Measurements from ENCODE around the gene RLBP1.

RLBP1 gene

DNA sequence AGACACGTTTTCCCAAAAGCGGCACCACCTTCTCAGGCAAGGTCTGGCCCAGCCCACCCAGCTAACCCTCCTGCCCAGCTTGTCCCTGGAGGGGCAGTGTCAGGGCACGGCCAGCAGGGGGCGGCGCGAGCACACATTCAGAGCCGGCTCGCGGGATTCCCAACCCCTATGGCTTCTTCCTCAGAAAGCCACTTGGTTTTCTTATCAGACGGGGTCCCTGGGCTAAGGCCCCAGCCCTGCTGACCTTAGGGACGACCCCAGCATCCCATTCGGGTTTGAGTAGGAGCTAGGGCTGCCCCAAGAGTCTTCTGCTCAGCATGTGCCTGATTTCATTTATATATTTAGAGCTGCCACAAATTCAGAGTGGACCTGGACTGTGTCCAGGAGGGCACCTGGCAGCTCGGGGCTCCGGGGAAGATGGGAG, 14.5 kb downstream of the RLBP1 start:
- peak; percentile 80 for DNase-seq (ENCODE audit: low spot score)

DNA sequence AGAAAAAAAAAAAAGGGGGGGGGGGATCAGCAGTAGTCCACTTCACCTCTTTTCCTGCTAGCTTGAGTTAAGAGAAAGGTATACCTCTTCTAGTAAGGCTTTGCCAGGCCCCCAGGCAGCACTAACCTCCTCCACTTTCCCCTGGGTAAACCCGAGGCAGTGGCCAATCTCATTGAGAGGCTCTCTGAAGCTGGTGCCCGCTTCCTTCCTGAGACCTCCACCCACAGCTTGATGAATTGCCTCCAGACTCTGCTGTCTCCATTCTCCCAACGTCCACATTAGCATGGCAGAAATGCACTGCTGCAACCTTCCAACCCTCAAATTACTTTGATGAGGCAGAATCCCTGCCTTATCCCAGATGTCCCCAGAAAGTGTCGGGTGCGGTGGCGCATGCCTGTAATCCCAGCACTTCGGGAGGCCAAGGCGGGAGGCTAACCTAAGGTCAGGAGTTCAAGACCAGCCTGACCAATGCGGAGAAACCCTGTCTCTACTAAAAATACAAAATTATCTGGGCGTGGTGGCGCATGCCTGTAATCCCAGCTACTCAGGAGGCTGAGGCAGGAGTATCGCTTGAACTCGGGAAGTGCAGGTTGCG, 15.3 kb downstream of the RLBP1 start:
- DNase-seq (ENCODE audit: low spot score), result no peak

DNA sequence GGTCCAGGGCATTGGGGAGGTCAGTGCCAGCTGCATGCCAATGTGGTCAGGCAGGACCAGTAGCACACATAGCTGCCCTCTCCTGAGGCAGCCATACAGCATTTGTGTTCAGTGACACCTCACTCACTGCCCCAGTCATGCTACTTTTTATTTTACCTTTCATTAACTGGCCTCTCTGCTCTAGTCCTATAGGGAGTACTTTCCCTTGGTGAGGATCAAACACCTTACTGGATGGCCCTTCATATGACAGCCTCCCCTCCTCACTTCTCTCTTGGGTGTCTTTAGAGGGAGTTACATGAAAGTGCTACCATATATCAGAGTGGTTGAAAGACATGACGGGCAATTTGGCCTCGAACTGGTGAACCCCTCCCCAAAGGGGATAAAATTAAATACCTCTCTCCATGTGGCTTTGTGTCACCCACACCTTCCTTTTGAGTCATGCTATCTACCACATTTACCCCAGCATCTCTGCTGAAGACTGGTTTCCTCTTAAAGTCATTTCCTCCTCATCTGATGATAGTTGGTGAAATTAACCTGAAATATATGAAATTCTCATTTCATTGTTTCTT, 17.6 kb downstream of the RLBP1 start:
- no peak for DNase-seq (ENCODE audit: low spot score)

DNA sequence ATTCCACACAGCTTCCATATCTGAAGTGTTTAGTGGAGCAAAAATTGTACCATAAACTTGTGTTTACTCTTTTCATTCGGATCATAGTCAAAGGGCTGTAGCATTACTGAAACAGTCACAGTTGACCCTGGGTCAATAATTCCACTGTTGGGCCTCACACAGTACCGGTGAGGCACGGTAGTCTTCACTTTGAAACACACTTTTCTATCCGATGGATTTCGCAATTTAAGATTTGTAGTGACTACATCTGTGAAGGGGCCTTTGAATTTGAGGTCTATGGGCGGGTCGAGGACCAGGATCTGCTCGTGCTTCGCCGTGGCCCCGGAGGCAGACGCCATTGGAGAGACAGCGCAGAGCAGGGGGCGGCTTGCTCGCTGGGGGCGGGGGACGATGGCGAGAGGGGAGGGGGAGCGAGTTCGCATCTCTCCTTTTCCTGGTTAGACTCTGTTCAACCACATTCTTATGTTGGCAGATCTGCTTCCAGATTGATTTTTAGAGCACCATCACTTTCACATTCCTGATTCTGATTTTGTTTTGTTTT, 19.8 kb downstream of the RLBP1 start:
- no peak for DNase-seq (ENCODE audit: low spot score)

DNA sequence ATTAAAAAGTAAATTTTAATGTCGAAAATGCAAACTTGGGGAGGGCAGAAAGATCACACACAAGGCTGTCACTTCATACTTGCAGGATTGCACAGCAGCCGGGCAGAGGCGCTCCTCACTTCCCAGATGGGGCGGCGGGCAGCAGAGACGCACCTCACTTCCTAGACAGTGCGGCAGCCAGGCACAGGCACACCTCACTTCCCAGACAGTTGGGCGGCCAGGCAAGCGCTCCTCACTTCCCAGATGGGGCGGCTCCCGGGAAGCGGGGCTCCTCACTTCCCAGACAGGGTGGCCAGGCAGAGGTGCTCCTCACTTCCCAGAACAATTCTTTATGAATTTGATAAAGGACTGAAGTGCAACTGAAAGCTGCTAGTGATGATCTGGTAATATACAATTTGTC, 21.2 kb downstream of the RLBP1 start:
- no peak for DNase-seq (ENCODE audit: low spot score)

DNA sequence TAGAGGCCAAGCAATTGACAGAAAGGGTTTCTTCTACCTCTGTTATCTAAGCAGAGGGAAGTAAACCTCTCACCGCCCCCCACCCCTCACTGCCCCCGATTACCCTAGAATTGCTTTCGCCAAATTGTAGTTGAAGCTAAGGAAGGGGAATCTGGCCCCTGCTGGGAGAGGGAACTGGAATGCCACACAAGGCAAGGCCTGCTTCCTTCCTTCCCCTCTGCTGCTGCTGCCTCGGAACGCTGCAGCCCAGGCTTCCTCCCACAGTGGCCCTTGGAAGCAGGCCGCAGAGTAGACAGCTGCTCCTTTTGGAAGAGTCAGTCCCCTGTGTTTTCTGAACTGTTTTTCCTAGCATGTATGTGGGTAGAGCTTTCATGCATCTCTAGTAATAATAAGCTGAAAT, 21.6 kb downstream of the RLBP1 start:
- DNase-seq (ENCODE audit: low spot score), result no peak

DNA sequence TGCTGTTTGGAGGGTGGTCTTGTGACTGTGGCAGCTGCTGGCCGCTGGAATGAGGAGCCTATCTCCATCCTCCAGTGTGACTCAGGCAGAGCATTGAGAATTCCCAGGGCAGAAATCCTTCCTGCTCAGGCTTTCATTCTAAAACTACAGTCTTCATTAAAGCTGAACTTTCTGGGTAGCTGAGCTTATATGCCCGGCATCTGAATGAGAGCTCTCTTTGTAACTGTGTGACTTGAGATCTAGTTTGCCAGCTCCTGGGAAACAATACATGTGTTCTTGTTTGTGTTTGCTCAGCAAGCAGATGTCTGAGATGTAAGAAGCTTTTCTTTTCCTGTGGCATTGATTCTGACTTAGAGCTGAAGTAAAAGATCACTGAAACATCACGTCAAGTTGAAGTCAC, 22.4 kb downstream of the RLBP1 start:
- DNase-seq (ENCODE audit: low spot score), result no peak

DNA sequence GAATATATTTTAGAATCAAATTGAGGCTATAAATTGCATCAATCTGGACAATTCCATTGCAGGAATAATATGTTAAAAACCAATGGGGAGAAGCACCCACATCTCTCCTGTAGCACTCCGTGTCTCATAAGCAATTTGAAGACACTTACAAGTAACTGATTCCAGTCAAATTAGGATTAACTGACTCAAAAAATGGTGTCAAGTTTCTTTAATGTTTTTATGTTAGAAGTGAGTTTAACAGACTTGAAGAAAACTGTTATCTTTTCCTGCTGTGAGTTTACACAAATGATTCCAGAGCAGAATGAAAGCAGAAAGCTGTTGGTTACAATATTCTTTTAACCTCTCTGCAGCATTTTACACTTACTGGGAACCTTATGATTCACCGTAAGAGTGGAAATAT, 23.2 kb downstream of the RLBP1 start:
- DNase-seq (ENCODE audit: low spot score), result no peak

DNA sequence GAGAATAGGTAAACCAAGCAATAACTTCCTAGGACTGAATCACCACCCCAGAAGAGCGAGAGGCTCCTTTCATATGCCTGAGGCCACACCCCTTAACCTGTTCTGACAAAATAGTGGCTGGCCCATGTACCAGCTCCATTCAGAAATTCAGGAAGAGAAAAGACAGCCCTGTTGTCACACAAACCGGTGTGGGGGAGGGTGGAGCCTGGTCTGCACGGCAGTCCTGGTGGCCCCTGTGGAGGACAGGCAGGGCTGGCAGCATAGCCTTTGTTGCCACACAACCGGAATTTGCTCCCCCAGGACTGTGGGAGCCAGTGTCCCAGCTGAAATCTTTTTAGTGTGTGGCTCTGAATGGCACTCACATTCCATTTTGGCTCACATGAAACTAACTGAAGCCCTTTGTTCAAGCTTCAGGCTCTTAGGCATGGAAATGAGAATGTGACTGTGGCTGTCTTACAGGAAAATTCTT, 23.8 kb downstream of the RLBP1 start:
- DNase-seq (ENCODE audit: low spot score), result no peak

DNA sequence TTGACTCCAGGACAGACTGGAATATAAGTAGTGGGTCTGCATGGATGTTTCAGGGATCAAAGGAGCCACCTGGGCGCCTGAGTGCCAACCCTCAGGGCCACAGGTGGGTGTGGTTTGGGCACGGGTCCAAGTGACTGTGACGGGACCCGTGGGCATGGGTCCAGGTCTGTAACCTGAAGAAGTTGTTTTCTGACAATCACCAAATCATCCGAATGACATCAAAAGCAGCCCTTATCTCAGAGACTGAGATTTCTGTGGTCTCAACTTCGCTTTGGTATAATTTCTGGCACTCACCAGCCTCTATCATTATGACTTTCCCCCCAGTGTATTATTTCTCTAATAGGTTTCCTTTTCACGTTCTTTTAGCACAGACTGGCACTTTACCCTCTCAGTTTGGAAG, 24.4 kb downstream of the RLBP1 start:
- DNase-seq (ENCODE audit: low spot score), result no peak

DNA sequence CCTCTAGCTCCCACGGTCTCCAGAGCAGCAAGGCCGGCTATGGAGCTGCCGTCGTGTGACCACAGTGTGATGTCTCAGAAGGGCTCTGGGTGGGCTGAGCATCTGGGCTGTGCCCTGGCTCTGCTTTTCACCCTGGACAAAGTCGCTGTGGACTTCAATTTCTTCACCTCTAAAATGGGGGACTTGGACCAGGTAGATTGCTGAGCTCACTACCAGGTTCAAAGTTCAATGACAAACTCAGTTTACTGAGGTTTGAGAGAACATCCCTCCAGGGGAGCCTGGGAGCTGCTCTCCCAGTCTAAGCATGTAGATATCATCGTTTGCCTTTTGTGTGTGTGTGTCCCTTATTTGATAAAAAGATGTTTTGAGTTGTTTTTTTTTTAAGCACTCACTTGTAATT, 25.1 kb downstream of the RLBP1 start:
- DNase-seq (ENCODE audit: low spot score), result no peak

DNA sequence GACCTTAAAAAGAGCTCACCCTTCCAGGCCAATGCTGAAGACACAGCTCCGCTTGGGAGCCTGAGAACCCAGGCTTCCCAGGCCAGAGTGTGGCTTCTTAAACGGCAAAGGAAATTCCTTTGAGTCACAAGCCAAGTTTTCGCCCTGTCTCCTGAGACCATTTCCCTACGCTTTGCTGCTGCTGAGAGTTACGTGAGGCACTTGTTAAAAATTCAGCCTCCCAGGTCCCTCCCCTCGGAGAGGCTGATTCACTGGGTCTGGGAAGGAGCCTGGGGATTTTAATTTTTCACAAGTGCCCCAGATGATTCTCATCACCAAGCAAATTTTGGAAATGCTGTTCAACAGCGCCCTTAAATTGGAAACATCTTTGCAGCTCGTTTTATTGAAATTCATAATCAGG, 25.5 kb downstream of the RLBP1 start:
- DNase-seq (ENCODE audit: low spot score), result no peak

DNA sequence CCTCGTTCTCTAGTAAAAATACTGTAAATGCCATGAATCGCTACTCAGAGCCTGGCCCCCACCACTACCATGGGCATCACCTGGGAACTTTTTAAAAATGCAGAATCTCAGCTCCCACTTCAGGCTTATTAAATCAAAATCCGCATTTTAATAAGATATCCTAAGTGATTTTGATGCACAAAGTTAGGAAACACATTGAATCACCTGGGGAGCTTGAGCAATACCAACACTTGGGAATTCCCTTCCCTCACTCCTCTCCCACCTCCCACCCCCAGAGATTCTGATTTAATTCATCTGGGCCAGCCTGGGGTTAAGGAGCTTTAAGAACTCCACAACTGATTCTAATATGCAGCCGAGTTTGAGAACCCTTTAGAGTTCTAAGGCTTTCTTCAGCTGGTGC, 26.8 kb downstream of the RLBP1 start:
- no peak for DNase-seq (ENCODE audit: low spot score)

DNA sequence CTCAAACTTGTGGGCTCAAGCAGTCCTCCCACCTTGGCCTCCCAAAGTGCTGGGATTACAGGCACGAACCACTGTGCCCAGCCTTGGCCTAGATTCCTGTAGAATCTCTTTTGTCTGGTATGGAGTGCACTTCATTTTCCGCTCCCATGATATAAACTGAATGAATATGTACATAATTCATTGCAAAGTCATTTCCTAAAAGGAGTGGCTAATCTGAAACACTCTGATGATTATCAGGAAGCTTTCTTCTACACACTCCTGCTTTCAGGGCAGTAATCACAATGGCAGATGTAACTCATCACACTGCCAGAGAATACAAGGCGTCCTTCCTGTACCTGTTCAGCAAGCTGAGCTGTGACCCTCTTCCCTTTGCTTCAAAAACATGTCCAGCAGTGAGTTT, 28.6 kb downstream of the RLBP1 start:
- no peak for DNase-seq (ENCODE audit: low spot score)

DNA sequence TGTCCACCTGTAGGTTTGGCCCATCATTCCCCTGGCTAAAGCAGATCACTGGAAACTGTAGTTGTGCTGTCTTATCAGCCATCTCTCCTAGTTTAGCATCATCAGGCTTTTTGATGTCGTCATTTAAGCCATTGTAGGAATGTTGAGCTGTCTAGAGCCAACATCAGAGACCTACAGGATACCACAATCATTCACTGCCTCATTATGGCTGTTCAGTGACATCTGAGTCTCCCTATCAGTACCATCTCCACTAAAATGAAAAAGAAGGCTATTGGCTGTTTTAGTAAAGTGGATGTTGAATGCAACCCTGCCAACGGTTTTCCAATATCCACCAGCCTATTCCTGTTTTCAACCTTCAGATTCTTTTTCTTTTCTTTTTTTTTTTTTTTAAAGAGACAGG, 29.2 kb downstream of the RLBP1 start:
- no peak for DNase-seq (ENCODE audit: low spot score)

DNA sequence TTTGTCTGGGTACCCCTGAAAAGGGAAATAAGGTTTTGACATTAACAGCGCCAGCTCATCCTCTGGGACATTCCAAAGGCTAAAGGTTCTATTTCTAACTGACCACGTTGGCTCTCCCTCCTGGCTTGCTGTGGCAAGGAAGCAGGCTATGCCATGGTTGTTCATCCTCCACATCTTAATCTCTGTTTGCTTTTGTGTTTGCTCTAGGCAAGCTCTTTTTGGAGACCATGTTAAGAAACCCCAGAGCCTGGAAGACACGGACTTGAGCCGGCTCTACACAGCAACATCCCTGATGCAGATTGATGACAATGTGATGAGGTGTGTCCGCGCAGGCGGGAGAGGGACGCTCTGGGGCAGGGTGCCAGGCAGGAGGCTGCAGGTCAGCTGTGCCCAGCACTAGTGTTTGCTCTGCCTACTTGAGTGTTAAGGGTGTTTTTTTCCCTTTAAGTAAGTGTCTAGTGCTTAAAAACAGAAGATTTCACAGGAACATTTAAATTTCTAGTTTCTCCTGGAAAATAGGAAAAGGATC, 33.3 kb downstream of the RLBP1 start:
- no peak for DNase-seq (ENCODE audit: low spot score)

DNA sequence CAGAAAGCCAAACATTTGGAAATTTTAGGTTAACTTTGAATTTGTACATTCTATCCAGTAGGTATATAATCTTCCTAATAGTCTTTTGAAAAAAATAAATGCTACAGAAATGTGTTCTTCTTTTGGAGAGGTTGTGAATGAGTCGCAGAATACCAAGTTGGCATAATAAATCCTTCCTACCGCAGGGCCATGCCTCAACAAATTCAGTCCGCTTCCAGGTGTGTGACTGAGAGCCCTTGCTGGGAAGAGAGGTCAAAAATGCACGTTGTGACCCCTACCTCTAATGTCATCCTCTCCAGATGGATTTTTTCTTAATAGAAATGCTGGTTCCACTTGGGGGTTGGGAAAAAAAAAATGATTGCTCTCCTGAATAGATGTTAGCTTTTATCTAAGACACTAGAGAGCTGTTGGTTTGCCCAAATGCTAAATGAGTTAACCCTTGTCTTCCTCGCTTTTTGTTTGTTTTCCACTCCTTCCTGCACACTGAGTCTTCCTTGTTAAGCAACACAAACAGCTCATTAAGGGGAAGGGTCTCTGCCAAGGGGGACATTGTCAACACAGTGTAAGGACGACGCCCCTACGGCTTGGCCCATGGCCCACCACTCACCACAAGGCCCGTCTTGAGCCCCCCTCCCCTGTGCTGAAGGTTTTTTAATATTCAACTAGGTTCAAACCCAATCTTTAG, 33.9 kb downstream of the RLBP1 start:
- DNase-seq (ENCODE audit: low spot score), result no peak

DNA sequence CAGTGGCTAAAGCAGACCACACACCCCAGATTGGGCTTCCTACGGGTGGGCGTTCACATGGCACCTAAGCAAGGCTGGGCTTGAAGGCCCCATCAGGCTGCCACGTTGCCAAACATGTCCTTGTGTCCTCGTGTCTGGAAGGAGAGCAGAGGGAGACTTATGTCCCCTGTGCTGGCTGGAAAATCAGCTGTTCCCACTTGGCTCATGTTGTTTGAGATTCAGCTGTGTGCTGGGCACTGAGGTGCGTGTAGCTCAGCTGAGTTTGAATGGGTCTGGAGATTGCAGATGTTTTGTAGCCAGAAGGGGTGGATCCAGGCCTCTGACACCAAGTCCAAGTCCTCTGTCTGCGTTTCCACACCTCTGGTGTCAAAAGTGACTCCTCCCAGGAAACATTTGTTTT, 34.6 kb downstream of the RLBP1 start:
- DNase-seq (ENCODE audit: low spot score), result no peak

DNA sequence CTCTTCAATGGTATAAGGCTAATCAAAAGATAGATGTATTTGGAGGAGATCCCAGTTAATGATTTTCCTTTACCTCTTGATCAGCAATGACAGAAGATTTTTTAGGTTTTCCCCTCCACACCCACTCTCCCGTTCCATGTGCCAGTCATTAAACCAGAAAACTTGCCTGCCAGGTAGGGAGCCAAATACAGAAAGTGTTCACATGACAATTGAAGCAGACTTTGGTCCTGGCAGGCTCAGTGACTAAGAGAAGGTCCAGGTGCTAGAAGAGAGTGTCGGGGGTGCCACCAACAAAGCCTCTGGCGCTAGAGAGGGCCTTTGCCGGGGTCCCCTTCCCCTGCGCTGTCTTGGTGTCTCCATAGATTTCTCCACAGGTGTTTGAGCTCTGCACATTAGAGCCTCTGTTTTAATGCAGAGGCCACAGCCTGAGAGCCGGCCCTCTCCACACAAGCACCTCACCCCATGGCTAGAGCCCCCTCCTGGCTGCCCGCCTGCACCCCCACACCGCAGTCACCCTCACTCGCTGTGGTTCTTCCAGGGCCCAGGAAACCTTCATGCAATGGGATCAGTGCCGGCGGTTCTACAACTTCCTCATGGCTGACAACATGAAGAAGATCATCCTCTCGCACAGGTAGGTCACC, 36.4 kb downstream of the RLBP1 start:
- no peak for DNase-seq (ENCODE audit: low spot score)

DNA sequence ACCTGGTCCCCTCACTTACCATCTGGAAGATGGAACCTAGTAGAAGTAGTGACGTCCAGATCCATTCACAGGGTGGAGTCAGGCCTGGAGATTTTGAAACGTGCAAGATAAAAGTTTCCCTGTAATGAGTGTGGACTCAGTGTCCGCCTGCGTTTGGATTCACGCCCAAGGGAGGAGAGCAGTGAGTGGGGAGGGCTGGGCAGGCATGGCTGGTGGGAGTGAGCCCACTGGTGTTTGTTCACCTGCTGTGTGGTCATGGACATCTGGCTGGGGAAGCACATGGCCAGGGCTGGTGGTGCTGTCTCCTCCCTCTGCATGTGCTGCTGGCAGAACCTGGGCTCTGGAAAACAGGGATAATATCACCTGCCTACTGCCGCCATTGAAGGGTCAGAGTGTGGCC, 37.0 kb downstream of the RLBP1 start:
- DNase-seq (ENCODE audit: low spot score), result no peak

DNA sequence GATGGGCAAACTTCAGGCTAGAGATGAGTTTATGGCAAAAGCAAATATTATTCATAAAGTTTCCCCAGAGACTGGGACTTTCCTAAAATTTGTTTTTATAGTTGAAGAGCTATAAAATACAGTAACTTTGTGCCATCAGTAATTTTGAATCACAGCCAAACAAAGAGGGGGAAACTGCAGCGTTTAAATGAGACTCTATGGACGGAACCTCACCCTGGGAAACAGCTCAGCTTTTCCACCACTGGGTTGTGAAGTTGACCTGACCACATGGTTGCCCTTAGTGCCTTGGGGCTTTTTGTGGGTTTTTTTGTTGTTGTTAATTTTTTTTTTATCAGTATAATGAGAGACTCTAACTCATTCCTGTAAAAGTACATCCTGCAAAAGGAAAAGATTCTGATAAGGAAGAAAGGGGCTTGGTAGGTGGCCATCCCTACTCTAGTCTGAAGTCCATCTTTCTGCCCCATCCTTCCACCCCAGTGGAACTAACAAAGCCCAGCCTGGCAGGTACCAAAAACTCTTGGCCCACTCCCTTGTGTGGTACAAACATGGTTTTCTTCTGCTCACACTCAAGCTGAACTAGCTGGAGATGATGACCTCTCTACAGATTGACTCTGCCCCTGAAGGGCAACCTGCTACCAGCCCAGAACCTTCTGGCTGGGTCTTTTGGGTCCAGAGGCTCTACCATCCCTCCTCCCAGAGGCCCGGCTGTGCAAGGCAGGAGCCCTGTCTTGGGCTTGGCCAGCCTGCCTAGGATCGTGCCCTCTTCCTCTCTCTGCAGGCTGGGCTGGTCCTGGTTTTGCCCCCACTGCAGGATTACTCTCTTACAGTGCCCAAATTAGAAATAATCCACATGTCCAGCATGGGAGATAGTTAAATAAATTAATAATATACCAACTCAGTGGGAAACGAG, 41.2 kb downstream of the RLBP1 start:
- no peak for DNase-seq (ENCODE audit: low spot score)

Measured in NAMALWA (cell line).